Natural killer cell (primary cell): ENCODE measurements around the gene IGSF3. TPM values are rescaled to one million over a fixed set of nuclear protein-coding genes. Genes with fewer than 3 reads are reported as not detected.
"Not testable (repeated sequence)": the region's sequence is repeated elsewhere in the genome, so short reads cannot be mapped to it uniquely, and the experiment has no call there.

Experiments used
- ATAC-seq, 3 donors: fragments of 150-1000 bp in 2 of 3; fragments of 200-7000 bp in 1 of 3; cut with Tn5 transposase; 1 replicate in 1 of 3; 2 replicates in 2 of 3; pipeline ENCODE4 v1.10.0; 2021; ENCODE audit warnings: mild to moderate bottlenecking in 2 of 3, moderate library complexity in 2 of 3
- DNase-seq, 2 donors: peaks; one replicate each; pipeline versions ENCODE4 v3.0.0 to v3.0.0-alpha.2; 2013 to 2021; ENCODE audit warnings: mixed read lengths in 1 of 2
- H3K27ac ChIP-seq: one replicate; pipeline ENCODE4 v1.5.1; 2013; ENCODE audit warnings: mild to moderate bottlenecking, low read length
- H3K27me3 ChIP-seq: one replicate; pipeline ENCODE4 v1.6.1; 2013; ENCODE audit warnings: low read length; ENCODE audit not compliant: control insufficient read depth, insufficient read depth
- H3K36me3 ChIP-seq: one replicate; pipeline ENCODE4 v1.6.1; 2013; ENCODE audit warnings: low read length; ENCODE audit not compliant: control insufficient read depth, insufficient read depth
- H3K4me1 ChIP-seq: one replicate; pipeline ENCODE4 v1.6.1; 2013; ENCODE audit warnings: low read length; ENCODE audit not compliant: control insufficient read depth, insufficient read depth
- H3K4me3 ChIP-seq: one replicate; pipeline ENCODE4 v1.5.1; 2013; ENCODE audit warnings: low read length
- H3K9me3 ChIP-seq: one replicate; pipeline ENCODE4 v1.6.1; 2013; ENCODE audit warnings: low read length; ENCODE audit not compliant: control insufficient read depth, insufficient read depth
- H3K27ac Mint-ChIP-seq, 2 donors: one replicate each; pipeline ENCODE4 v1.8.0; 2022; ENCODE audit warnings: mild to moderate bottlenecking in 2 of 2, mixed read lengths in 2 of 2, moderate library complexity in 1 of 2
- H3K27me3 Mint-ChIP-seq, 2 donors: one replicate each; pipeline ENCODE4 v1.8.0; 2022; ENCODE audit warnings: low read depth in 2 of 2, mixed read lengths in 2 of 2
- H3K36me3 Mint-ChIP-seq: one replicate; pipeline ENCODE4 v1.8.0; 2022; ENCODE audit warnings: mixed read lengths
- H3K4me1 Mint-ChIP-seq, 2 donors: one replicate each; pipeline ENCODE4 v1.8.0; 2022; ENCODE audit warnings: mixed read lengths in 2 of 2
- H3K4me3 Mint-ChIP-seq: one replicate; pipeline ENCODE4 v1.8.0; 2022; ENCODE audit warnings: mild to moderate bottlenecking, moderate library complexity, mixed read lengths
- H3K9me3 Mint-ChIP-seq, 2 donors: one replicate each; pipeline ENCODE4 v1.8.0; 2022; ENCODE audit warnings: mixed read lengths in 2 of 2
- CTCF ChIP-seq: fragments of 200-600 bp; IDR thresholded peaks from one replicate; pipeline ENCODE4 v1.8.0; 2022; ENCODE audit warnings: antibody characterized with exemption
- WGBS: methylation state at CpG from one replicate; pipeline ENCODE4 v1.1.7; 2013; ENCODE audit warnings: missing lambda C conversion rate; ENCODE audit not compliant: insufficient coverage; 5-methylcytosine and 5-hydroxymethylcytosine counted together
- intact Hi-C: fragments of 100-400 bp; cut with micrococcal nuclease; formaldehyde crosslinking; loops from one replicate; pipeline ENCODE4 v1.14.2; 2022
- total RNA-seq, 4 donors: library from RNA; stranded (reverse); fragments of 120-200 nt in 1 of 4; gene quantifications; one replicate each; pipeline versions ENCODE4 v1.2.3 to v1.2.4, GENCODE V29; 2013 to 2022

IGSF3 gene
- total RNA-seq, 3 donors from 2014 or later (not counting 1 experiment from before 2014, with no cell fraction given): 0.05 to 0.14 TPM; not detected in 1

DNA sequence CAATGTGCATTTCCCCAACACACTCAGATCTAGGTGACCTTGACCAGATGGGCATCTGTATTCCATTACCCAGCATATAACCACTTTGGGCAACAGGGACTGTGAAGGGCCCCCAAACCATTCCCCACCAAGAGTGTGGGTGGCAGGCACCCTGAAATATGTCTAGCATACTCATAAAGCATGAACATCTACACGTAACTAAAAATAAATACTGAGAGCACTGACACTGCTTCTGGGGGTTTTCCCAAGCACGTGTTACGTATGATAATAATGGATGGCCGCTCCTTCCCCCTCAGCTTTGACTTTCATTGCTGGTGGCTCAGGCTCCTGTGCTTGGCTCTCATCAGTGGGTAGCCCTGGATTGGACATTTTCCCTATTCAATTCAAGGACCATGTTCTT lies 39.1 kb downstream of the IGSF3 start:
- DNase-seq (no peak), ATAC-seq (no peak)
- no peak overlapping the region for H3K27ac Mint-ChIP-seq
- H3K9me3 Mint-ChIP-seq: no peaks in the 10 kb centered on the region
- H3K4me1 ChIP-seq: no peaks in the 10 kb centered on the region
- no peak overlapping the region for H3K4me3 Mint-ChIP-seq
- 73% methylated on average over 4 of the region's 4 CpGs for WGBS
- peaks cover 0 to 10% of the 10 kb centered on the region in 2 donors for H3K27me3 Mint-ChIP-seq
- H3K27ac ChIP-seq: no peak overlapping the region
- H3K27me3 ChIP-seq: no peaks in the 10 kb centered on the region
- H3K4me3 ChIP-seq: no peak overlapping the region
- no peak for TF ChIP-seq CTCF
- no peaks in the 10 kb centered on the region for H3K9me3 ChIP-seq
- H3K36me3 Mint-ChIP-seq: no peaks in the 10 kb centered on the region
- no peaks in the 10 kb centered on the region for H3K4me1 Mint-ChIP-seq
- H3K36me3 ChIP-seq: no peaks in the 10 kb centered on the region
- intact Hi-C loops: no loop called here

DNA sequence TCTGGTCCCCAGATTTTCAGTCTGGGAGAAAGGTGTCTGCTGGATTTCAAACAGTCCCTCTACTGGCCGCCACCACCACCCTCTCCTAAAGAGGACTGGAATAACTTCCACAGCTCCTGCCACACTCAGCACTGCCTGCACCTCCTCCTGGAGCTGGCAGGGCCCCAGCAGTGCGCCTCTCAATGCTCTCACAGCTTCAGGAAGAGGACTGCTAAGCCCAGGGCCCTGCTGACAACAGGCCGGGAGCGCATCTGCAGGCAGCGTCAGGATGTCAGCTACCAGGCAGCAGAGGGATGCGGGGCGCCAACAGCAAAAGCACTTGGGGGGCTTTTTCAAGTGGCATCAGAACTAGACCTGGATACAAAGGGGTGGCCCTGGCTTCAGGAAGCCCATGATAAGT lies 40.2 kb downstream of the IGSF3 start:
- H3K4me1 Mint-ChIP-seq, DNase-seq, H3K27me3 ChIP-seq, H3K27me3 Mint-ChIP-seq, H3K36me3 ChIP-seq, H3K27ac ChIP-seq, H3K9me3 Mint-ChIP-seq, H3K4me1 ChIP-seq, H3K9me3 ChIP-seq, H3K4me3 ChIP-seq, H3K36me3 Mint-ChIP-seq, H3K4me3 Mint-ChIP-seq, ATAC-seq, intact Hi-C loops, H3K27ac Mint-ChIP-seq: not testable (repeated sequence)
- WGBS: 91% methylated on average over 5 of the region's 7 CpGs

DNA sequence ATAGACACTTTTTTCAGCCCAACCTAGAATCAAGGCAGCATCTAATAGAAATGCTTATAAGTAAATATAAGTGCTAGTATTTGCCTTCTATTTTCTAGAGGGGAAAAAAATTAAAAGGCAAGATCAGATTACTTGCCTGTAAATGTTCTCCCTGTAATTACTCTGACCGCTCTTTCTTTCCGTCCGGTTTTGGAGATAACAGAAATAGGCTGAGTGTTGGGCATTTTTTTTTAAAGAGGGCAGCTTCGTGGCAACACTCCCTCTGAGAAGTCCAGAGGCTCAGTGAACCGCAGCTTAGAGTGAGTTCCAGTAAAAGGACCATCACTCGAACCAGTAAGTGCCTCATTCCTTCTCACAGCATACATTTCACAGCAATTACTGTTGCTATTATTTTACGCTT lies 40.6 kb downstream of the IGSF3 start:
- DNase-seq, H3K27ac ChIP-seq, H3K9me3 ChIP-seq, H3K36me3 Mint-ChIP-seq, H3K27ac Mint-ChIP-seq, H3K4me1 ChIP-seq, H3K4me3 ChIP-seq, H3K36me3 ChIP-seq, ATAC-seq, H3K4me3 Mint-ChIP-seq, H3K9me3 Mint-ChIP-seq, H3K4me1 Mint-ChIP-seq, intact Hi-C loops, H3K27me3 ChIP-seq: not testable (repeated sequence)
- WGBS: 79% methylated on average over 7 of the region's 7 CpGs
- peaks cover 0 to 12% of the 10 kb centered on the region in 2 donors for H3K27me3 Mint-ChIP-seq

DNA sequence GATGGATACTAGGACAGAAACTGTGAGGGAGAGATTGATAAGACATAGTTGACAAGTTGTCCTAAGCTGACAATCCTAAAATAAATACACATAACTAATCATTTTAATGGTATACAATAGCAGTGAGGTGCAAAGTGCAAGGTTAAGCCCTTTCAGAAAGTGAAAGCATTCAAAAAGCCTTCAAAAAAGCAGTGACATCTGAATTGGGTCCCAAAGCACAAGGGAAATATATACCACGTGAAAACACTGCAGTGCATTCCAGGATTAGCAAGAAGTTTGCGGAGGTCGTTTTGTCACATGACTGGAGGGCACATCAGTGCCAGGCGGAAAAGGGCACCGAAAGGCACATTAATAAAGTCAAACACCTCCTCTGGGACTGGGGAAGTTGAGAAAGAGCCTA lies 42.4 kb downstream of the IGSF3 start:
- H3K4me1 Mint-ChIP-seq, H3K27me3 Mint-ChIP-seq, H3K27me3 ChIP-seq, H3K9me3 Mint-ChIP-seq, H3K4me3 ChIP-seq, H3K9me3 ChIP-seq, H3K36me3 ChIP-seq, H3K27ac ChIP-seq, H3K4me3 Mint-ChIP-seq, H3K27ac Mint-ChIP-seq, H3K36me3 Mint-ChIP-seq, intact Hi-C loops, DNase-seq, H3K4me1 ChIP-seq, ATAC-seq: not testable (repeated sequence)
- WGBS: 80% methylated on average over 5 of the region's 5 CpGs

DNA sequence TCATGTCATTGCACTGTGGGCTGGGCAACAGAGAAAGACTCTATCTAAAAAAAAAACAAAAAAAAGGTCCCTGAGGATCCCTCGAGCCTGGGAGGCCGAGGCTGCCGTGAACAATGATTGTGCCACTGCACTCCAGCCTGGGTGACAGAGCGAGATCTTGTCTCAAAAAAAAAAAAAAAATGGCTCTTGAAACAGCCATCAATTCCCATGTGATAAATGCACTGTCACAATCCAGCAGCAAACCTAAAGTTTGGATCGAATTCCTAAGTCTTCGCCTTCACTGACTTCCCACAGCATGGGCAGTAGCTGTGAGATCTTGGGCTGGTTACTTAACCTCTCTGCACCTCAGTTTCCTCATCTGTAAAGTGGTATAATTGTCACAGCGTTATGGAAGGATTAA lies 43.5 kb downstream of the IGSF3 start:
- intact Hi-C loops: no loop called here

DNA sequence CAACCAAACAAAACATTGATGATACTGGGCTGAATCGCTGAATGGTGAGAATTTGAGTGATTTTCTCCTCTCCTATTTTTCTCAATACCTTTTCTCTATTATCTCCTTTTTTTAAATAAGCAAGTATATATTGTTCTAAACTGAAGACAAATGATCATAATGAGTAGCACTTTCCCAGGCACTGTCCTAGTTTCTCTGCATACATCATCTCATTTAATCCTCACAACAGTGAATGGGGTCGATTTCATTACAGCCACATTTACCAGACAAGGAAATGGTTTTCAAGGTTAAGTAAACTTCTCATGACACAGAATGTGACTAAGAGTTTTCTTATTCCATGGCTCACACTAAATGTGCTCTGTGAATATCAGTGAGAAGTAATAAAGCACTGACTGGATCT lies 45.0 kb downstream of the IGSF3 start:
- H3K36me3 Mint-ChIP-seq, intact Hi-C loops, H3K4me1 ChIP-seq, H3K27ac ChIP-seq, H3K9me3 Mint-ChIP-seq, H3K4me3 Mint-ChIP-seq, H3K27me3 ChIP-seq, H3K9me3 ChIP-seq, H3K27ac Mint-ChIP-seq, H3K4me3 ChIP-seq, H3K36me3 ChIP-seq, DNase-seq, H3K27me3 Mint-ChIP-seq, ATAC-seq, H3K4me1 Mint-ChIP-seq: not testable (repeated sequence)
- 50% methylated on average over 1 of the region's 2 CpGs for WGBS

More for the DNA sequence above, 43.5 kb downstream of the IGSF3 start:
- Mint-ChIP-seq H3K36me3 (no peaks in the 10 kb centered on the region), H3K4me3 (no peak overlapping the region), H3K27ac (no peak overlapping the region), H3K4me1 (no peaks in the 10 kb centered on the region), H3K27me3 (peaks cover 0 to 12% of the 10 kb centered on the region in 2 donors), H3K9me3 (no peaks in the 10 kb centered on the region)
- H3K36me3 ChIP-seq: no peaks in the 10 kb centered on the region
- no peaks in the 10 kb centered on the region for H3K4me1 ChIP-seq
- no peak for TF ChIP-seq CTCF
- no peak for ATAC-seq
- no peaks in the 10 kb centered on the region for H3K27me3 ChIP-seq
- no peak for DNase-seq
- no peaks in the 10 kb centered on the region for H3K9me3 ChIP-seq
- no peak overlapping the region for H3K4me3 ChIP-seq
- H3K27ac ChIP-seq: no peak overlapping the region
- 90% methylated on average over 6 of the region's 7 CpGs for WGBS

DNA sequence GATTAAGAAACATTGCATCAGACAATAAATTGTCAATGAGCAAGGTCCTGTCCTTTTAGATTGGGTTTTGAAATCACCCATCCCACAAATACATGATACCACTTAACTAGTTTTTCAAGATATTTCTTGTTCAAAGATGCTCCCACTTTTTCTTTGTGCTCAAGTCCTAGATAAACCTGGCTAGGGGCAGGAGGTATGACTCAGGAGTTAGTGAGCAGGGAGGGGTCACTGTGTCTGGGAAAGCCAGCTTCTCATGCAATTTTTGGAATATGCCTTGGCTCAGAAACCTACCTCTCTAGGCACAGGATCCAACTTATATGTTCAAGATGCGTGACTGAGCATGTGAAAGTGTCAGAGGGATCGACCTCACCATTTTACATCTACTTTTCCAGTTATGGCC lies 45.8 kb downstream of the IGSF3 start:
- H3K4me3 Mint-ChIP-seq, H3K36me3 Mint-ChIP-seq: not testable (repeated sequence)
- WGBS: 77% methylated on average over 2 of the region's 2 CpGs

More for the DNA sequence above, 45.8 kb downstream of the IGSF3 start:
- intact Hi-C loops, ATAC-seq, H3K4me3 ChIP-seq, H3K27ac Mint-ChIP-seq, H3K9me3 Mint-ChIP-seq, H3K4me1 Mint-ChIP-seq, DNase-seq, H3K27me3 Mint-ChIP-seq, H3K36me3 ChIP-seq, H3K27ac ChIP-seq, H3K4me1 ChIP-seq, H3K9me3 ChIP-seq, H3K27me3 ChIP-seq: not testable (repeated sequence)
